Measurements from ENCODE around the gene PKIG.

- TF ChIP-seq CTCF (IDR thresholded peaks at IDR 0.05; ENCODE audit: insufficient read depth, low read length), result no peak
- TF ChIP-seq REST (IDR thresholded peaks at IDR 0.05; ENCODE audit: insufficient replicate concordance, low read depth), result no peak
- TF ChIP-seq POLR2AphosphoS5 (IDR thresholded peaks at IDR 0.05; ENCODE audit: low read depth), result no peak
- TF ChIP-seq SPI1 (IDR thresholded peaks at IDR 0.05; ENCODE audit: borderline replicate concordance, low read depth), result no peak
- TF ChIP-seq GABPA (IDR thresholded peaks at IDR 0.05; ENCODE audit: low read depth), result no peak
These were observed 8.9 kb upstream of the PKIG start for GRCh38 chr20:44573501-44573869.

Measured in HL-60 (cell line).